PC-3 (cell line): ENCODE measurements around the gene P2RY2.

Experiments
- CTCF ChIP-seq: fragments of 300-600 bp; sonication (generic); conservative IDR thresholded peaks from 2 replicates; pipeline ENCODE4 v1.5.1; 2017; ENCODE audit warnings: antibody characterized with exemption, low read depth, mild to moderate bottlenecking, low read length
- EZH2 ChIP-seq: fragments of 300-600 bp; sonication (generic); IDR thresholded peaks from one replicate; pipeline ENCODE4 v1.6.1; 2017; ENCODE audit warnings: antibody characterized with exemption, mild to moderate bottlenecking, low read length; ENCODE audit not compliant: unreplicated experiment
- EZH2phosphoT487 ChIP-seq: fragments of 300-600 bp; sonication (generic); IDR thresholded peaks from 2 replicates; pipeline ENCODE4 v1.6.1; 2018; ENCODE audit warnings: mild to moderate bottlenecking, antibody characterized with exemption, low read length, borderline replicate concordance

- TF ChIP-seq CTCF (no peak), EZH2phosphoT487 (no peak), EZH2 (no peak)
Measured at GRCh38 chr11:73223998-73224730, 6.1 kb downstream of the P2RY2 start.
